ENCODE results near the gene PSMD6. TPM values are rescaled to one million over a fixed set of nuclear protein-coding genes. Genes with fewer than 3 reads are reported as not detected.

The PSMD6 gene
- polyA plus RNA-seq, 4 donors = 112 to 132 (median 127) TPM

DNA sequence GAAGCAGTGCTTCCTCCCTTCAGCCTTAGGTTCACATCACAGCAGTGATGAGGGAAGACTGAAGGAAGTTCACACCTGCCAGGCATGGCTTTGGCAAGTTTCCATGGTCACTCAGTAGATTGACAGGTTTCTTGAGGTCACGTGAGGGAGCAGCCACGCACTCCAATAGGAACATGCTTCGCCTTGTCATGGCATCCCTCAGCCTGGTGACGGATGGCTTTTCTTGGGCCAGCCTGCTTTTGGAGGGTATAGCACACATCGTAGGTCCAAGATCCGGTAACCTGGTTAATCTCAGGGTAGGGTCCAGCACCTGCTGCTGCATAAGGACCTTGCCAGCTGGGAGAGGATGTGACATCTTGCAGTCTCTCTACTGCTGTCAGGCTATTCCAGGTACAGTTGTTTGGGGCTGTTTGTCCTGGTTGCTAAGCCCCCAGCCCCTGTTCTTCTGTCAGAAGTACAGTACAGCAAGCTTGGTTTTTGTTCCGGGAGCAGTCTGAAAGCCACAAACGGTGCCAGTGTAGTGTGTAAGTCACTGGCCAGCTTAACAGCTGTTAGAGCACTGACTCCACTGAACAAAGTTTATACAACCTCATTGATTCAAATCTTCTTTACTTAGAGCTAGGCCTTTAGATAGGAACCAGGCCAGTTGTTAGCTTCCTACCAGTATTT lies 42.3 kb downstream of the PSMD6 start:
- no peak for DNase-seq (ENCODE audit: low read depth in 4 of 4, low spot score in 3 of 4)

DNA sequence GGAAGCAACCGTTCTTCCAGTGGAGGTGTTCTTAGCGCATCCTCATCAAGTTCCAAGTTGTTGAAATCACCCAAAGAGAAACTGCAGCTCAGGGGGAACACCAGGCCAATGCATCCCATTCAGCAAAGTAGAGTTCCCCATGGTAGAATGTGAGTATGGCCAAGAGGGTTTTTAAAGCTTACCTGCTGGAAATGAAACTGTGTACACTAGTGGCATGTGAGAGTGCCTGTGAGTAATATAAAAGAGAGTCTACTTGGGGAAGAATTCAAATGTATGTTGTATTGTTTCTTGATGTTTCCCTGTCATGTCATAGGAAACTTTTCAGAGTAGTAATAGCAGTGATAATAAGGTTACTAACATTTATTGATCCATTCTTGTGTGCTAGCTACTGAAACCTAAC lies 43.3 kb downstream of the PSMD6 start:
- no peak for DNase-seq (ENCODE audit: low read depth in 4 of 4, low spot score in 3 of 4)

DNA sequence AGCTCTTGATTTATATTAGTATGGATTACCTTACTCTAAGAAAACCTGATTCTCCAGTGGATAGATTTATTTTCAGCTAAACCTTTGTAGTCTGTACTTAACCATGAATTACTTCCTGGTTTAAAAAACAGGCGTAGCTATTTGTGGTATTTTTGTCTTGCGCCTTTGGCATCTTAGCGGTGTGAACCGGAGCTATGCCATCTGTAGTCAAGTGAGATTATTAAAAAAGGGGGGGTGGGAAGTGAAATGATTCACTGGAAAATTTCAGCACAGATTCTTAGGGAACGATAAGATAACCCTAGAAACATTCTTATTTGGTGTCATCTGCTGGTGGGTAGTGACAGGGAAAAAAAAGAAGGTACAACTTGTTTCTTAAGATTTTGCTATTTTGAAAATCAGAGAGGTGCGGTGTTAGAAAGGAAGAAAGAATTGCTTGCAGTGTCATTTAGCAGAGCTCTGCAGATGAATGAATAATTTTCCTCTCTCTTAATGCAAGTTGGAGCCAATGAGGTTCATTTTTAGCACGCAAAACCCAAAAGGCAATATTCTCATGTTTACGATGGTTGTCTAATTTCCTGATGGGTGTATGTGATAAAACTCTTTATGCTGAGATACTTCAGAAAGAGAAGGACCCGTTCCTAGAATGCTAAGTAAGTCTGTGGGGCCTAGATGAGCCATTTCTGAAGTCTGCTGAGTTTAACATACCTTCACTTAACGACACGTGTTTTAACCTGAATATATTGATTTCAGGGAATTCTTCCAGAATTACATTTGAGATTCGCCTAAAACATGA lies 44.0 kb downstream of the PSMD6 start:
- DNase-seq (ENCODE audit: low read depth in 4 of 4, low spot score in 3 of 4) = no peak

DNA sequence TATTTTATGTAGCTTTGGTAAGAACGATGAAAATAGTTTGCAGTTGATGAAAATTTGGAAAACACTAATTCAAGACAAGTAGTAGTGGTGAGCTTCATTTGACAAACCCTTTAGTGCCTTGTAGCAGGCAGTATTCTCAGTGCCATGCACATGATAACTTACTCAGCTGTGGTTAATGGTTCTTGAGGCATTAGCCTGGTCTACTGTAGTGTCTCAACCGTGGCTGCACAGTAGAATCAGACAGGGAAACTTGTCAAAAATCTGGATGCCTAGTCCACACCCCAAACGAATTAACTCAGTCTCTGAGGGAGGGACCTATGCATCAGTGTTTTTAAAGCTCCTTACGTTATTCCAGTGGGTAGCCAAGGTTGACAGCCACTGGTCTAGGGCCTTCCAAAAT lies 45.4 kb downstream of the PSMD6 start:
- no peak for DNase-seq (ENCODE audit: low read depth in 4 of 4, low spot score in 3 of 4)

DNA sequence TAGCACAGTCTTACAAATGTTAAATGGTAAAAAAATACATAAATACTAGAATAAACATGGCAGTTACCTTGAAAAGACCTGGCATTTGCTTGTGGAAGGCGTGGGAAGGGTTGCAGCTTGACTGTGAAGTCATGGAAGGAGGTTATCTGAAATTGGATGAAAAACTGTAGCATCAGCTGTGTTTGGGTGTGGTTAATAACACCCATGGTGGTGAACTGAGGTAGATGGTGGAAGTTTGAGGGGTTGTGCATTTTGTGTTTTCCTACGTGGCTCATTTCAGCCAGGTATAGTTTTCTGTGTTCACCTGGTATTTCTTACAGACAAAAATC lies 46.5 kb downstream of the PSMD6 start:
- no peak for DNase-seq (ENCODE audit: low read depth in 4 of 4, low spot score in 3 of 4)

DNA sequence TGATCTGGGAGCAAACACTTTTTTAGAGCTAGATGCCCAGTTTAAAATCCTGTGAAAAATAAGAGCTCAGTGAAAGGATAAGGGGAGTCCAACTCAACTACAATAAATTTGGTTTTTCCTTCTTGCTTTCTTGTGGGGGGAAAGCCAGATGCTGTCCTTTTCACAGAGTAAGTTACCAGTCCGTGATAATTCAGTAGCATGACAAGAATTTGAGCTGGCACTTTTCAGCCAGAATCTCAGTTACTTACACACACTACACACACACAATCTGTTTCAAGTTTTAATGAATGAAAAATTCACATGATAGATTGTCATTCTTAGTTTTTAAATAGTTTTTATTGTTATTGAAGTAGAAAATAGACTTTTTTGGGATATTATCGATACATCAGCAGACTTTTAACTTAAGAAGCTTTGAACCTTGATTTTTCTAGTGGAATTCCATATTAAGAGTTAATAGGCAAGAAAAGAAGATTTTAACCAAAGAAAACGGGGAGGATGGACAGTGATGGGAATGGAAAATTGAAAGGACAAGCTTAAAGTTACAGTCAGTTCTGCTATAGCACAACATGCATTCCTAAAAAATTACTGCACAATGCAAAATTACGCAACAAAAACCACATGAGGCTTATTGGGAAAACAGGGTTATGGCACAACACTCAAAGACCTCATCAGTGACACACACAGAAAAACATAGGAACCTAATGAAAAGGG lies 47.0 kb downstream of the PSMD6 start:
- no peak for DNase-seq (ENCODE audit: low read depth in 4 of 4, low spot score in 3 of 4)

DNA sequence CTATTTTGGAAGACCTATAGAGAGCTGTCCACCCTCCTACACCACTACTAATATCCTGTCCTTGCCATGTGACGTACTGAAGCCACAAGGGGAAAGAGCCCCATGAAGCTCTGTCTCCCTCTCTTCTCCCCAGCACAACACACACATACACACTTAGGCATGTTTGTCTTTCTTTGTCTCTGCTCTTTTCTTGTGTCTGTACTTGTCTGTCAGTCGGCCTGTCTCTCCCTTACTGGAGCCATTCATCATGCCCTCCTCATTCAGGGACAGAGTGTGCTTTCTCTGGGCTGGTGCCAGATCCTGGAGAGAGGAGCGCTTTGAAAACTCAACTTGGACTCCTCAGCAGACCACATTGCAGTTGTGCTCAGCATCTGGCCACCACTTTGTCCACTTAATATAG lies 47.6 kb downstream of the PSMD6 start:
- DNase-seq (ENCODE audit: low read depth in 4 of 4, low spot score in 3 of 4) = no peak

DNA sequence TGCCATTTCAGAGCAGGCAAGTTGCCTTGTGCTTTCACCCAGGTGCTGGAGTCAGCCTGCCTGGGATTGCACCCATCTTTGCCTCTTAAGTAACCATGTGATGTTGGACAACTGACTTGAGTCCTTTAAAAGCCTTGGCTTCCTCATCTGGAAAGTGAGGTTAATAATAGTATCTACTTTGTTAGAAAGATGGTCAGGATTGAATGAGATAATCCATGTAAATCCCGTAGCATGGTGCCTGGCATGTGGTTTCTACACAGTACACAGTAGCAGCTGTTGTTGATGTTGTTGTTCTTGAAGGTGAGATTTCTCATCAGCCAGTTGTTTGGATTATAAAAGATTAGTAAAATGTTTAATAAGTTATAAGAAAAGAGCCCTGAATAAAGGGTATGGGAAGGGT lies 48.8 kb downstream of the PSMD6 start:
- no peak for DNase-seq (ENCODE audit: low read depth in 4 of 4, low spot score in 3 of 4)

DNA sequence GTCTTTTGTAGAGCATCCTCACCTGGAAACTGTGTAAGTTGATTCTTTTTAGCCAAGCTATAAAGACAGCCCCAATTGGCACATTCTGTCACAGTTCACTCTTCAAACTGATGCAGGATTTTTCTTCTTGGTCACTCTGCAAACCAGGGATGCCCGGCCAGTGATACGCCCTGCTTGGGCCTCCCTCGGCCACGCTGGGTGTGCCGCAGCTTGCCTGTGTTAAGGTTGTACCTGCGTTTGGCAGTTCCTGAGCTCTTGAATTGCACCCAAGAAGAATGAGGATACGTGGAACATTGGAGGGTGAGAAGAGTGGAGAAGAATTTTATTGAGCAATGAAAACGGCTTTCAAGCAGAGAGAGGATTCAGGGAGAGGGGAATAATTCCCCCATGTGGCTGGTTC lies 49.9 kb downstream of the PSMD6 start:
- no peak for DNase-seq (ENCODE audit: low read depth in 4 of 4, low spot score in 3 of 4)

DNA sequence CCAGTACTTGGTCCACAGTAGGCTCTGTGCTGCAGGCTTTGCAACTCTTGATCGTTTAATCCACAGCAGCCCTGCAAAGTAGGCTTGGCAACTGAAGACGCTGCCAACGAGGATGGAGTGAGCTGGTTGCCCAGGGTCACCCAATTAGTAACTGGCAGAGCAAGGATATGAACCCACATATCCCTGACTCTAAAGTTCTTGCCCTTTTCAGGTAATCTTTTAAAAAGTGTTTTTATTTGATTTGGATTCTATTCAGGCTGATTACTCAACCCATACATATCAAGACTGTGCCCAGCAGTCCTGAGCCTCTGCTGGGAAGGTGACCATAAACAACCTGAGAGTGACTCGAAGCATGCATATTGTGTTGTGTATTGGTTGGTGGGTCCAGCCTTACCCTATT lies 50.3 kb downstream of the PSMD6 start:
- no peak for DNase-seq (ENCODE audit: low read depth in 4 of 4, low spot score in 3 of 4)

DNA sequence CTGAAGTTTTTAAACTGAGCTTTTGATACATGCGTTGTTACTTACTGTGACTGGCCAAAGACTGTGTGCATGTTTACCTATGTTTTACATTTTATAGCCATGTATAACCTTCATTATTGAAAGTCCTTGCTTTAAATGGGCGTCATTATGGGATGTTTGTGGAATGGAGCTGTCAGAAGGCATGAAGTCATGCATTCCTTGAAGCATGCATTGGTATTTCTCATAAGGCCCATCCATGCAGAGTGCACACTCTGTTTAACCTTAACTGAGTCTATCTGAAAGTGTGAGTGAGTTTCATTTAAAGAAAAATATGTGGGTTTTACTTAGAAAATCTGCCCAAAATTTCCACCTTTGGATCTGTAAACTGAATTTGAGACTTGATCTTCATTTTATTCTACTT lies 51.1 kb downstream of the PSMD6 start:
- no peak for DNase-seq (ENCODE audit: low read depth in 4 of 4, low spot score in 3 of 4)

DNA sequence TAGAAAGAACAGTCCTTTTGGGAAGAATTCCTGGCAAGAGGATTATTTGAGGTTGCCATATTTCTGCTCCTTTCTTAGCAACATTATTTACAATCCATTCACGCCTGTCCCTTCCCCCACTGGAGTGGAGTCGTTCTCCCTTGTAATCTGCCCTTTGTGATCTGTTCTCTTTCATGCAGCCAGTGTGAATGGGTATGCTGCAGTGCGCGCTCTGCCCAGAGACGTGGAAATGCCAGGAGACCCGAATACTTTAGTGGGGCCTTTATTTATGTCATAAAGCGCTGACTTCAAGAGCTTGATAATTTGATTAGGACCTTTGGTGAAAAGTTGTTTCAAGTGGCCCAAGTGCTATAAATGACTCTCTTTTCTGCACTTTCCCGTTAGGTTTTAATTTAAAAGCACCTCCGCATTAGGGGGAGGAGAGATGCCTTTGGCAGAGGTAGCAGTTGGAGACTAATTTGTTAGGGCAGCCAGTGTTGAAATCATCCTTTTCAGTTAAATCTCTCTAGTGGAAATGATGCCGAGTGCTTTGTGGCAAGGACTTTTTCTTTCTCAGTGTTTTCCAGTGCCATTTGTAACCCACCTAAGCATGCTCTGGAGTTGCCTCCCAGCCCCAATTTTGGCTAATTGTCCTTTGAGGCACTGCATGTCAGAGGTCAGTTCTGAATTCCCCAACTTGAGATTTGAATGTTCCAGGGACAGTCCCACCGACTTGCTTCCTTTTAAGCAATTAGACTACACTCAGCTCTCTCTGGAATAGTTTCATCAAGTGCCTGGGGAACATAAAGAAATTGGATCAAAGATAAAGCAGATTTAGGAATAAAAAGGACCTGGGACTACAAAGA lies 52.4 kb downstream of the PSMD6 start:
- no peak for DNase-seq (ENCODE audit: low read depth in 4 of 4, low spot score in 3 of 4)

DNA sequence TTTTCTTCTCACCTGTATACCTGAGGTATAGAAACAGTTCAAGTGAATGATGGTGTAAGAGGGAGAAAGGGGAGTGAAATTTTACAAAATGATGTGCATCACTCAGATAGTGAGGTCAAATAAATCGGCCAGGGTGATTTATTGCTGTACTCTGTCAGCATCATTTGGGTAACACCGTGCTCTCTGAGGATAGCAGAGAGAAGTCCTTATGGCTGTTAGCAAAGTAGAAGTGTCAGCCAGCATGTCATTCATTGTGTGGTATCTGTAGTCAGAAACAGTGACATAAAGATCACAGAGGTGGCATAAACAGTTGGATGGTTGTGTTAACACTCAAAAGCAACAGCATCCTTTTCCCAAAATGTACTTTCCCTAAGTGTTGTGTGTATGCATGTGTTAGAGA lies 53.4 kb downstream of the PSMD6 start:
- no peak for DNase-seq (ENCODE audit: low read depth in 4 of 4, low spot score in 3 of 4)

DNA sequence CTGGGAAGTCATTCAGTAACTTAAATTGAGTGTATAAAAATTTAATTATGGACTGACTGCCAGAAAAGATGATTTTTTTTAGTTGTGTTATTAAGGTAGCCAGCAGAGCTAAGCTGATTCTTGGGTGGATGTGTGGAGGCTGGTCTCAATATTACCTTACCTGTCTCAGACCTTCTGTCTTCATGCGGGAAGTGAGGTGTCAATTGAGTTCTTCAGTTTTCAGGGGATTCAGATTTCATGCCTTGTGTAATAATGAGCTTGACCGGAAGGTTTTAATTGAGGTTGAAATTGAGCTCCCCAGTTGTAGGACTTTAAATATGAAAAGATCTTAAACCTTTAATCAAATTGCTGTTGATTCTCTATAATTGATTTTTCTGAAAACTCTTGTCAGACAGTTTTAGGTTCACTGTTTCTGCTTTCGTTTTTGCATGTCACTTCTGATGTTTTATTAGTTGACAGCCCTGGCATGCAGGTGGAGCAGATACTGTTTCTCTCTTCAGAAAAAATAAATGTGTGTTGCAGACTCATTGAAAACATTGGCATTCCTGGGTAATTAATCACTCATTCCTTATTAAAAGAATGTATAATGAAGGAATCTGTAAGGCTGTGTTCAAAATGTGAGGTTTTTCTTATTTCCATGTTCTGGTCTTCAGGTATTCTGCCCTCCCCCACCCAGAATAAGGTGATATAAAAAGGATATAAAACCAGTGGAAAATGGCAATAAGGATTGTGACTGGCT lies 54.5 kb downstream of the PSMD6 start:
- no peak for DNase-seq (ENCODE audit: low read depth in 4 of 4, low spot score in 3 of 4)

DNA sequence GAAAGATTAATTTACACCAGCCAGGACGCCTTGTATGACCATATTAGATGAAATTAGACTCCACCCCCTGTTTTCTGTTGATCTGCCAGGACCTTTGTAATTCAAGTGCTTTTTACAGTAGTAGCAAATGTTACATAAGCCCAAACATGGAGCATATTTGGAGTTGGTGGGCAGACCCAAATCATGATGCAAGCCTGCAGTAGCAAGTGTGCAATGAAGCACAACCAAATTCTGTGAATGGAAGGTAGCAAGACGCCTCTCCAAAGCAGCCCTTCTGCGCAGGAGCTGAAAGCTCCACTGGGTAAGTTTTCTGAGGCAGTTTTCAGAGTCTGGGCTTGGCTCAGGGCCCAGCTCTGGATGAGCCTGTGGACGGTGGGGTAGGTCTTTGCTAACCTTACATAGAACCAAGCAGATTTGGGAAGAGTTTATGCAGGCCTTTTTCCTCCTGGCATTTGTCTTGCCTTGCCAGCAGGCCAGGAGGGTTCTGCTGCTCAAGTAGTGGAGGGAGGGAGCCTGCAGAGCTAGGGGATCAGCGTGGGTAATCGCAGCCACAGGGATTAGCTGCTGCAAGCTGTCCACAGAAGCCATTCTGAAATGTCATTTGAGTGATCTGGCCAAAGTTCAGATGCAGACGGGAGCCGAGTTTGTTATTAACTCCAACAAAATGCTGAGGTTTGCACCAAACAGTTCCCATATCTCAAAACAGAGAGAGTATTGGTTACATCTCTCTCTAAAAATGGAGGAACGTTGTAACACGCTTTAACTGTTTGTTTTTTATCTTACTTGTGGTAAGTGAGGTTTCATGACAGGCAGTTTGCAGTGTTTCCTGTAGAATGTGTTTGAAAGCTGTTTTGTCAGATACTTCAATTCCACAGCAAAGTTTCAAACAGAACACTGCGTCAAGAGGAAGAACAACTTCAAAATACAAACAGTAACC lies 55.4 kb downstream of the PSMD6 start:
- peak in 1 of 4 donors; percentile 49 for DNase-seq (ENCODE audit: low read depth in 4 of 4, low spot score in 3 of 4)

DNA sequence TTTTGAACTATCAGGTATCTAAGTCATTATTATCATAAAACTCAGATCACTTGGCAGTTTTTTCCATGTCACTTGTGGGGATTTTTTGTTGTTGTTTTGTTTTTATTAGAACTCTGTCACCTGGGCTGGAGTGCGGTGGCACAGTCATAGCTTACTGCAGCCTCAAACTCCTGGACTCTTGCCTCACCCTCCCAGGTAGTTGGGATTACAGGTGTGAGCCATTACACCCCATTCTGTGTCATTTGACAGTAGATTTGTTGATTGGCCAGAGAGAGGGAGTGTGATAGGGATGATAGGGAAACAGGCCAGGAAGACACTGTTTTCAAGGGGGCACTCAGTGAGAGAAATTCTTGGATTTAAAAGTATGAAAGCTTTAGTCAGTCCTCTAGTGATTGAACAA lies 56.4 kb downstream of the PSMD6 start:
- no peak for DNase-seq (ENCODE audit: low read depth in 4 of 4, low spot score in 3 of 4)

DNA sequence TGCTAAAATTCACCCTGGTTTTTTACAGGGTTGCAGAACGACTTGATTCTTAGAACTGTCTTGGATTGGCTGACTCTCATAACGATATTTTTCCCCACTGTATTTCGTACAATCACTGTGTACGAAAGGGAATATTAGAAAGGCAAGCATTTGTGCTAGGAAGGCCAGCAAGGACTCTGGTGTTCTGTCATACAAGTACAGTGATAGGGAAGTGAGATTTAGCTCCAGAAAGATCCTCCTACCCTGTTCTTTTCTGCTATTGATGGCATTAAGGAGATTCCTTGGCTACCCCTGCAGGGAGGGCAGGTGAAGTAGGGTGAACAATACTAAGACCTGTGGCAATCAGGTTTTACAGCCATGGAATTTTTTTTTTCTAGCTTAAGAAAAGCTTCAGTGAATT lies 57.3 kb downstream of the PSMD6 start:
- no peak for DNase-seq (ENCODE audit: low read depth in 4 of 4, low spot score in 3 of 4)

DNA sequence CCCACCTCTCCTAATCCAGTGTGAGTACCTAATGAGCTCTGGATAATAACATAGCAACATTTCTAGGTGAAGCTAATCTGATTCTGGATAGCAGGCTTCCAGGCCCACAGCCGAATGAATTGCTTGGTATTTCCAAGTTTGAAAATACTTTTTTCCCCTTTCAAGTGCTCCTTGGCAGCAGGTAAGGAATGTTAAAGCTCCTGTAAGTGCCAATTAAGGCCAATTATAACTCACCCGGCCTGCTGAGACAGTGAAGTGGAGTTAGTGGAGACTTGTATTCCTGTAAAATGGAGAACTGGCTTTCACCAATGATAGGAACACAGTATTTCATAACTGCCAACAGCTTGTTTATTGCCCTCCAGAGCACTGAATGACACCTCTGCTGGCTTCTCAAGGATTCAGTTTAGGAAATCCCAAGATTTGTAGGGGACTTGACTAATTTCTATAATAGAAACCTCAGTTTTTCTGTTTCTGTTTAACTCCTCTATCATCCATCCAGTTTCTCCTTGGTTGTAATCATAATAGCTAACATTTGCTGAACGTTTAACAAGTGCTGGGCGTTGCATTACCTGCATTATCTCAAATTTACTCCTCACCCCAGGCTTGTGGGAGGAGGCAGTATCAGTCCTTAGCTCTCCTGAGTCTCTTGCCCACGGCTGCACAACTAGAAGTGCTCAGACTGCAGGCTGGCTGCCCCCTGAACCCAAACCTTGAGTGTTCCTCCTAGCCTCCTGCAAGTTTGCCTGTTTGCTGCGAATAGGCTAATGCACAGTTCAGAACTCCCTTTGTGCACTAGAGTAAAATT lies 58.4 kb downstream of the PSMD6 start:
- DNase-seq (ENCODE audit: low read depth in 4 of 4, low spot score in 3 of 4) = no peak
